HCT116 (cell line): ENCODE measurements around the gene CDC45.

ENCODE experiments used
- EGR1 ChIP-seq: IDR thresholded peaks from 2 replicates; pipeline ENCODE4 v1.6.1; 2012; ENCODE audit warnings: low read depth
- ELF1 ChIP-seq: IDR thresholded peaks from 2 replicates; pipeline ENCODE4 v1.6.1; 2012; ENCODE audit warnings: low read depth, borderline replicate concordance
- POLR2A ChIP-seq: IDR thresholded peaks from 2 replicates; pipeline ENCODE4 v1.7.0; 2011; ENCODE audit warnings: borderline replicate concordance; ENCODE audit not compliant: insufficient read depth, insufficient read length; ENCODE audit errors: extremely low read depth
- RAD21 ChIP-seq: IDR thresholded peaks from 2 replicates; pipeline ENCODE4 v1.6.1; 2012; ENCODE audit warnings: low read depth, mild to moderate bottlenecking
- TF ChIP-seq, protein P1 (sequence below): IDR thresholded peaks from 2 replicates; pipeline ENCODE4 v1.6.1; 2012
- TF ChIP-seq, protein P2 (sequence below), 3 experiments: fragments of 200-600 bp in 1 of 3; sonication (generic) in 1 of 3; IDR thresholded peaks in 2 of 3; conservative IDR thresholded peaks in 1 of 3; 2 replicates each; pipeline ENCODE4 v1.5.1; 2012 to 2017; ENCODE audit warnings: low read depth in 2 of 3, low read length in 2 of 3, antibody characterized with exemption in 1 of 3, borderline replicate concordance in 1 of 3, control low read depth in 1 of 3, mild to moderate bottlenecking in 1 of 3, mixed read lengths in 1 of 3, mixed run types in 1 of 3, moderate library complexity in 1 of 3; ENCODE audit not compliant: insufficient read depth in 1 of 3

DNA sequence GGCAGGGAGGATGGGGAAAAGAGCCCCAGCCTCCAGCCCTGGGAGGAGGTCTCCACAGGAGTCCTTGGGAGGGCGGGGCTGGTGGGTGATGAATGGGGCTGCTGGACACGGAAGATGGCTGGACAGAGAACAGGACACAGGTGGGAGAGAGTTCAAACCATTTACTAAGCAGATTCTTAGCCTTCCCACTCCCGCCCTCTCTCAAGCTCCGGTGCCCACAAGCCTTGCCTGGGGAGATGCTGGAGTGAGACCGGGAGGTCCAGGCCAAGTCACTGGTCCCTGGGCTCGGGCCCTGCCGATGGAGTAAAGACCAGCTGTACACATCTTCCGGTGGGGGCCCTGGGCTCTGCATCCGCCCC, 43.1 kb downstream of the CDC45 start:
- TF ChIP-seq, protein P1, sequence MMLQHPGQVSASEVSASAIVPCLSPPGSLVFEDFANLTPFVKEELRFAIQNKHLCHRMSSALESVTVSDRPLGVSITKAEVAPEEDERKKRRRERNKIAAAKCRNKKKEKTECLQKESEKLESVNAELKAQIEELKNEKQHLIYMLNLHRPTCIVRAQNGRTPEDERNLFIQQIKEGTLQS = no peak
- no peak for TF ChIP-seq RAD21
- TF ChIP-seq, protein P2, sequence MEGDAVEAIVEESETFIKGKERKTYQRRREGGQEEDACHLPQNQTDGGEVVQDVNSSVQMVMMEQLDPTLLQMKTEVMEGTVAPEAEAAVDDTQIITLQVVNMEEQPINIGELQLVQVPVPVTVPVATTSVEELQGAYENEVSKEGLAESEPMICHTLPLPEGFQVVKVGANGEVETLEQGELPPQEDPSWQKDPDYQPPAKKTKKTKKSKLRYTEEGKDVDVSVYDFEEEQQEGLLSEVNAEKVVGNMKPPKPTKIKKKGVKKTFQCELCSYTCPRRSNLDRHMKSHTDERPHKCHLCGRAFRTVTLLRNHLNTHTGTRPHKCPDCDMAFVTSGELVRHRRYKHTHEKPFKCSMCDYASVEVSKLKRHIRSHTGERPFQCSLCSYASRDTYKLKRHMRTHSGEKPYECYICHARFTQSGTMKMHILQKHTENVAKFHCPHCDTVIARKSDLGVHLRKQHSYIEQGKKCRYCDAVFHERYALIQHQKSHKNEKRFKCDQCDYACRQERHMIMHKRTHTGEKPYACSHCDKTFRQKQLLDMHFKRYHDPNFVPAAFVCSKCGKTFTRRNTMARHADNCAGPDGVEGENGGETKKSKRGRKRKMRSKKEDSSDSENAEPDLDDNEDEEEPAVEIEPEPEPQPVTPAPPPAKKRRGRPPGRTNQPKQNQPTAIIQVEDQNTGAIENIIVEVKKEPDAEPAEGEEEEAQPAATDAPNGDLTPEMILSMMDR (IDR thresholded peaks at IDR 0.05 in 2 of 3, conservative IDR thresholded peaks at IDR 0.05 in 1 of 3; ENCODE audit: borderline replicate concordance in 1 of 3, insufficient read depth in 1 of 3, low read depth in 2 of 3, low read length in 2 of 3) = no peak
- TF ChIP-seq EGR1 = no peak
- no peak for TF ChIP-seq POLR2A
- TF ChIP-seq ELF1 = no peak
